NCI-H82 (cell line): ENCODE results near the gene PIBF1.
A peak's percentile ranks its signal among the peaks of the same experiment; 100 is the strongest.
"Not testable (repeated sequence)": the region's sequence is repeated elsewhere in the genome, so short reads cannot be mapped to it uniquely, and the experiment has no call there.

Experiments used
- DNase-seq: peaks from one replicate; lab custom pipeline; 2025; lab: John Stamatoyannopoulos, UW

Gene PIBF1

GRCh38 chr13:72781451-72782439, at the start of gene PIBF1, which contains the start of gene DIS3:
TSS of gene PIBF1 (plus strand) at chr13:72782133. CDS start at chr13:72783470, 1,337 bp downstream.
TSS of gene DIS3 (minus strand) at chr13:72781900. CDS start at chr13:72781832, 68 bp downstream.
- peak; percentile 100 for DNase-seq

GRCh38 chr13:72737033-72737432, 44.9 kb upstream of the PIBF1 start:
- no peak for DNase-seq

- no peak for DNase-seq
These were observed 41.9 kb upstream of the PIBF1 start for GRCh38 chr13:72740015-72740414.

- no peak for DNase-seq
These were observed 36.7 kb upstream of the PIBF1 start for GRCh38 chr13:72745260-72745659.

- DNase-seq = no peak
These were observed 30.7 kb upstream of the PIBF1 start for GRCh38 chr13:72751220-72751619.

GRCh38 chr13:72754111-72754510, 27.8 kb upstream of the PIBF1 start:
- no peak for DNase-seq

- no peak for DNase-seq
These were observed 24.0 kb upstream of the PIBF1 start for GRCh38 chr13:72757792-72758535.

- no peak for DNase-seq
These were observed 21.7 kb upstream of the PIBF1 start for GRCh38 chr13:72760189-72760588.

- no peak for DNase-seq
These were observed 18.5 kb upstream of the PIBF1 start for GRCh38 chr13:72763411-72763810.

- no peak for DNase-seq
These were observed 7.9 kb upstream of the PIBF1 start for GRCh38 chr13:72774019-72774418.

GRCh38 chr13:72782717-72783116, 784 bp downstream of the PIBF1 start:
- peak; percentile 44 for DNase-seq

- DNase-seq = not testable (repeated sequence)
These were observed 2.7 kb downstream of the PIBF1 start for GRCh38 chr13:72784679-72785078.

GRCh38 chr13:72788831-72789230, 6.9 kb downstream of the PIBF1 start:
- DNase-seq = no peak

- DNase-seq = no peak
These were observed 10.7 kb downstream of the PIBF1 start for GRCh38 chr13:72792640-72793039.

- DNase-seq = no peak
These were observed 16.9 kb downstream of the PIBF1 start for GRCh38 chr13:72798817-72799216.

GRCh38 chr13:72804301-72804700, 22.4 kb downstream of the PIBF1 start:
- no peak for DNase-seq

- no peak for DNase-seq
These were observed 23.9 kb downstream of the PIBF1 start for GRCh38 chr13:72805676-72806346.

GRCh38 chr13:72806514-72806913, 24.6 kb downstream of the PIBF1 start:
- DNase-seq = not testable (repeated sequence)

- DNase-seq = peak; percentile 60
These were observed 27.1 kb downstream of the PIBF1 start for GRCh38 chr13:72808917-72809500.

GRCh38 chr13:72820156-72820897, 38.4 kb downstream of the PIBF1 start:
- DNase-seq = peak; percentile 21

GRCh38 chr13:72820898-72821279, 39.0 kb downstream of the PIBF1 start:
- no peak for DNase-seq
